GM12878 (cell line): ENCODE measurements around the gene ATP8B1. TPM values are rescaled to one million over a fixed set of nuclear protein-coding genes. Genes with fewer than 3 reads are reported as not detected.

ENCODE experiments used
- ATAC-seq: fragments of 200-7000 bp; cut with Tn5 transposase; 3 replicates; pipeline ENCODE4 v1.9.1; 2020; ENCODE audit warnings: mild to moderate bottlenecking, moderate library complexity
- BruUV-seq: library from RNA; stranded (reverse); fragments of 400-500 nt; replicated peaks from 2 replicates; lab custom pipeline; 2021; lab: Mats Ljungman, UMichigan
- CTCF ChIA-PET: fragments of 300-600 bp; sonication (Branson Sonifier 250); formaldehyde crosslinking; extraction: SDS; loops from one replicate; lab custom pipeline; 2021; ENCODE audit warnings: inconsistent platforms; lab: Yijun Ruan, JAX
- POLR2A ChIA-PET: fragments of 350-600 bp; formaldehyde crosslinking; extraction: SDS; loops from one replicate; lab custom pipeline; 2021; ENCODE audit warnings: inconsistent platforms; lab: Charles Lee
- RAD21 ChIA-PET: fragments of 300-600 bp; sonication (Branson Sonifier 250); formaldehyde crosslinking; loops from one replicate; lab custom pipeline; 2023; ENCODE audit warnings: antibody characterized with exemption; ENCODE audit not compliant: unreplicated experiment; lab: Charles Lee
- SMC1A ChIA-PET: fragments of 300-600 bp; sonication (Branson Sonifier 250); formaldehyde crosslinking; loops from one replicate; lab custom pipeline; 2023; ENCODE audit not compliant: unreplicated experiment, uncharacterized antibody; lab: Charles Lee
- DNase-seq: peaks from one replicate; pipeline ENCODE4 v3.0.0-alpha.2; 2011; ENCODE audit warnings: low read depth, low spot score
- FAIRE-seq: peaks from 3 replicates; lab custom pipeline; 2011; peaks lifted over from hg19 to GRCh38; lab: Jason Lieb, UNC
- H2AFZ ChIP-seq: 2 replicates; pipeline ENCODE4 v1.6.0; 2011; ENCODE audit warnings: low read depth, low read length, control low read depth; ENCODE audit not compliant: control insufficient read depth
- H3K27ac ChIP-seq: 2 replicates; pipeline ENCODE4 v1.5.1; 2011; ENCODE audit warnings: control low read depth; ENCODE audit not compliant: control insufficient read depth, insufficient read depth
- H3K27me3 ChIP-seq, 2 experiments: replicated peaks in 1 of 2; 2 replicates each; pipeline versions ENCODE4 v1.6.0 to v1.6.1; 2011; ENCODE audit warnings: low read length in 1 of 2; ENCODE audit not compliant: control insufficient read depth in 2 of 2, insufficient read depth in 2 of 2
- H3K36me3 ChIP-seq, 2 experiments: 2 replicates each; pipeline ENCODE4 v1.5.1; 2011; ENCODE audit warnings: low read length in 1 of 2; ENCODE audit not compliant: control insufficient read depth in 2 of 2, insufficient read depth in 2 of 2
- H3K4me1 ChIP-seq: 2 replicates; pipeline ENCODE4 v1.6.1; 2011; ENCODE audit warnings: mild to moderate bottlenecking, low read length, moderate library complexity, mixed read lengths; ENCODE audit not compliant: control insufficient read depth, insufficient read depth
- H3K4me2 ChIP-seq: 2 replicates; pipeline ENCODE4 v1.6.0; 2011; ENCODE audit warnings: control low read depth; ENCODE audit not compliant: control insufficient read depth, insufficient read depth
- H3K4me3 ChIP-seq: fragments of 200-600 bp; sonication (generic); 2 replicates; pipeline ENCODE4 v1.5.1; 2016
- H3K79me2 ChIP-seq: 2 replicates; pipeline ENCODE4 v1.6.0; 2011; ENCODE audit warnings: low read length; ENCODE audit not compliant: control insufficient read depth, insufficient read depth
- H3K9ac ChIP-seq: 2 replicates; pipeline ENCODE4 v1.8.0; 2011; ENCODE audit warnings: low read length, control low read depth, mixed read lengths; ENCODE audit not compliant: control insufficient read depth, insufficient read depth
- H3K9me3 ChIP-seq: replicated peaks from 3 replicates; pipeline ENCODE4 v1.5.1; 2011; ENCODE audit warnings: mild to moderate bottlenecking, low read length; ENCODE audit not compliant: control insufficient read depth, insufficient read depth
- H4K20me1 ChIP-seq: 2 replicates; pipeline ENCODE4 v1.6.0; 2011; ENCODE audit not compliant: control insufficient read depth, insufficient read depth
- BCL11A ChIP-seq: IDR thresholded peaks from 2 replicates; pipeline ENCODE4 v1.6.1; 2011; ENCODE audit warnings: low read depth, low read length
- BCL3 ChIP-seq: IDR thresholded peaks from 2 replicates; pipeline ENCODE4 v1.6.1; 2011; ENCODE audit warnings: borderline replicate concordance, low read depth, mild to moderate bottlenecking, moderate library complexity, low read length; ENCODE audit not compliant: insufficient read depth, poor library complexity, severe bottlenecking
- BCLAF1 ChIP-seq: fragments of 450-650 bp; IDR thresholded peaks from 2 replicates; pipeline ENCODE4 v1.6.1; 2017; ENCODE audit warnings: antibody characterized with exemption, mild to moderate bottlenecking, moderate library complexity
- ESRRA ChIP-seq: IDR thresholded peaks from 2 replicates; pipeline ENCODE4 v1.6.1; 2012; ENCODE audit warnings: mild to moderate bottlenecking, low read length, improper control_type of control experiment
- HSF1 ChIP-seq: fragments of 150-350 bp; IDR thresholded peaks from 2 replicates; pipeline ENCODE4 v1.6.1; 2014; ENCODE audit warnings: mild to moderate bottlenecking, low read depth, low read length
- NFIC ChIP-seq: IDR thresholded peaks from 2 replicates; pipeline ENCODE4 v1.6.1; 2012; ENCODE audit warnings: low read depth, mild to moderate bottlenecking, inconsistent platforms, low read length, moderate library complexity
- NFYB ChIP-seq: IDR thresholded peaks from 2 replicates; pipeline ENCODE4 v1.6.1; 2011; ENCODE audit warnings: low read depth, mild to moderate bottlenecking, low read length, improper control_type of control experiment, moderate library complexity; ENCODE audit not compliant: insufficient read depth
- NKRF ChIP-seq: fragments of 450-650 bp; conservative IDR thresholded peaks from 2 replicates; pipeline ENCODE4 v1.6.1; 2017; ENCODE audit warnings: mild to moderate bottlenecking, moderate library complexity
- RBBP5 ChIP-seq: fragments of 200-600 bp; sonication (generic); conservative IDR thresholded peaks from 2 replicates; pipeline ENCODE4 v1.6.1; 2016
- SKIL ChIP-seq: fragments of 450-650 bp; IDR thresholded peaks from 2 replicates; pipeline ENCODE4 v1.6.1; 2017; ENCODE audit warnings: mild to moderate bottlenecking, low read depth, inconsistent platforms; ENCODE audit not compliant: poor library complexity, severe bottlenecking
- SMARCA5 ChIP-seq: fragments of 450-650 bp; IDR thresholded peaks from 2 replicates; pipeline ENCODE4 v1.6.1; 2017; ENCODE audit warnings: mild to moderate bottlenecking
- SMC3 ChIP-seq: IDR thresholded peaks from 2 replicates; pipeline ENCODE4 v1.6.1; 2011; ENCODE audit warnings: low read length, improper control_type of control experiment, borderline replicate concordance
- SUZ12 ChIP-seq: fragments of 200-600 bp; sonication (generic); IDR thresholded peaks from one replicate; pipeline ENCODE4 v1.6.1; 2018; ENCODE audit warnings: antibody characterized with exemption, mild to moderate bottlenecking; ENCODE audit not compliant: unreplicated experiment
- WGBS: methylation state at CpG from one replicate; pipeline ENCODE4 v1.1.6; 2016; ENCODE audit warnings: low lambda C conversion rate; ENCODE audit not compliant: insufficient replicate concordance, insufficient coverage; ENCODE audit errors: missing lambda C conversion rate; 5-methylcytosine and 5-hydroxymethylcytosine counted together
- in situ Hi-C: fragments of 300-500 bp; cut with MboI; formaldehyde crosslinking; loops from 9 replicates; pipeline ENCODE4 v1.14.3; 2018; ENCODE audit warnings: mixed read lengths
- intact Hi-C: fragments of 100-400 bp; cut with micrococcal nuclease; formaldehyde crosslinking; loops from one replicate; pipeline ENCODE4 v1.14.2; 2022; ENCODE audit not compliant: unreplicated experiment
- polyA plus RNA-seq, 11 experiments: library from polyadenylated mRNA; depleted of rRNA in 4 of 11; unstranded in 6 of 11; stranded (reverse) in 5 of 11; fragments of >200 nt; fragmentation: Nextera tagmentation in 4 of 11; fragmentation: Illumina TruSeq in 1 of 11; extraction: Ambion mirVana in 4 of 11; extraction: Trizol in 1 of 11; gene quantifications; 1 replicate in 1 of 11; 2 replicates in 10 of 11; pipeline versions ENCODE4 v1.2.1 to v1.2.3, GENCODE V29; 2011 to 2016; ENCODE audit warnings: inconsistent platforms in 2 of 11, missing spikeins in 2 of 11, low read depth in 1 of 11
- total RNA-seq, 4 experiments: library from RNA; depleted of rRNA in 3 of 4; stranded (reverse); fragments of >200 nt in 3 of 4; fragmentation: Illumina TruSeq in 1 of 4; extraction: Trizol in 1 of 4; gene quantifications; 2 replicates each; pipeline versions ENCODE4 v1.2.1 to v1.2.3, GENCODE V29; 2013 to 2021

ATP8B1 gene
- total and polyA plus RNA-seq, 10 of the 15 experiments (the other 5 are each of a cell fraction or from before 2014, with no cell fraction given) = 0.03 to 0.37 (median 0.11) TPM

- 76% methylated on average over 2 of the region's 2 CpGs for WGBS
- POLR2A ChIA-PET = no interaction called here
- SMC1A ChIA-PET = no interaction called here
- H3K79me2 ChIP-seq = no peaks in the 10 kb centered on the region
- FAIRE-seq (no peak), ATAC-seq (no peak), DNase-seq (no peak)
- RAD21 ChIA-PET = no interaction called here
- in situ Hi-C loops (no loop called here), intact Hi-C loops (no loop called here)
- no peaks in the 10 kb centered on the region for H3K36me3 ChIP-seq
- no peaks in the 10 kb centered on the region for H3K4me1 ChIP-seq
- H4K20me1 ChIP-seq = no peaks in the 10 kb centered on the region
- BruUV-seq = no TSS peak
- no peak overlapping the region for H3K4me3 ChIP-seq
- CTCF ChIA-PET = no interaction called here
- H3K27me3 ChIP-seq = no peaks in the 10 kb centered on the region
- no peak overlapping the region for H3K9ac ChIP-seq
- no peak overlapping the region for H3K4me2 ChIP-seq
- no peak overlapping the region for H3K27ac ChIP-seq
- H2AFZ ChIP-seq = no peak overlapping the region
- no peaks in the 10 kb centered on the region for H3K9me3 ChIP-seq
- TF ChIP-seq SMARCA5 = no peak
- TF ChIP-seq ESRRA = no peak
- no peak for TF ChIP-seq NKRF
- no peak for TF ChIP-seq SUZ12
- no peak for TF ChIP-seq BCL3
- TF ChIP-seq SKIL = no peak
- TF ChIP-seq NFIC = no peak
- no peak for TF ChIP-seq HSF1
- no peak for TF ChIP-seq RBBP5
- TF ChIP-seq SMC3 = no peak
- TF ChIP-seq NFYB = no peak
- no peak for TF ChIP-seq BCLAF1
- no peak for TF ChIP-seq BCL11A
Observed at GRCh38 chr18:57664568-57665165, 138.4 kb downstream of the ATP8B1 start.
